ENCODE results near the gene GALR3. TPM values are rescaled to one million over a fixed set of nuclear protein-coding genes. Genes with fewer than 3 reads are reported as not detected.

The GALR3 gene
- total RNA-seq, 2 donors from 2014 or later: 0.85 TPM; not detected in 1

GRCh38 chr22:37811867-37812266 is 11.3 kb upstream of the GALR3 start:
- intact Hi-C loops (cut with DNase I): no loop called here
- 95% methylated on average over 2 of the region's 2 CpGs for whole genome bisulfite sequencing
- Histone ChIP-seq H3K36me3 (peaks cover 0 to 14% of the 10 kb centered on the region in 2 donors), H3K27me3 (replicated peaks; ENCODE audit: insufficient read depth) (no peaks in the 10 kb centered on the region), H3K9me3 (no peaks in the 10 kb centered on the region), H3K4me3 (no peak overlapping the region), H3K4me1 (replicated peaks) (no peaks in the 10 kb centered on the region), H3K27ac (no peak overlapping the region)
- DNase-seq (ENCODE audit: low spot score): no peak
- TF ChIP-seq POLR2A (IDR thresholded peaks at IDR 0.05) (no peak), POLR2AphosphoS5 (IDR thresholded peaks at IDR 0.05) (no peak), CTCF (IDR thresholded peaks at IDR 0.05) (no peak)

- intact Hi-C loops (cut with DNase I): no loop called here
- Histone ChIP-seq H3K27ac (no peak overlapping the region), H3K4me3 (no peak overlapping the region), H3K9me3 (no peaks in the 10 kb centered on the region), H3K4me1 (replicated peaks) (peaks cover under 1% of the 10 kb centered on the region), H3K36me3 (peaks cover 0 to 14% of the 10 kb centered on the region in 2 donors), H3K27me3 (replicated peaks; ENCODE audit: insufficient read depth) (no peaks in the 10 kb centered on the region)
- WGBS: 89% methylated on average over 25 of the region's 27 CpGs
- no peak for DNase-seq (ENCODE audit: low spot score)
- TF ChIP-seq POLR2AphosphoS5 (IDR thresholded peaks at IDR 0.05): no peak
- TF ChIP-seq CTCF (IDR thresholded peaks at IDR 0.05): no peak
- no peak for TF ChIP-seq POLR2A (IDR thresholded peaks at IDR 0.05)
These were observed 10.1 kb upstream of the GALR3 start for GRCh38 chr22:37812869-37813678.

- Histone ChIP-seq H3K4me3 (no peak overlapping the region), H3K9me3 (no peaks in the 10 kb centered on the region), H3K27me3 (replicated peaks; ENCODE audit: insufficient read depth) (no peaks in the 10 kb centered on the region), H3K4me1 (replicated peaks) (peaks cover 8% of the 10 kb centered on the region), H3K36me3 (peaks cover 0 to 14% of the 10 kb centered on the region in 2 donors), H3K27ac (no peak overlapping the region)
- DNase-seq (ENCODE audit: low spot score): no peak
- 88% methylated on average over 12 of the region's 12 CpGs for WGBS
- intact Hi-C loops (cut with DNase I): no loop called here
- no peak for TF ChIP-seq POLR2A (IDR thresholded peaks at IDR 0.05)
- no peak for TF ChIP-seq CTCF (IDR thresholded peaks at IDR 0.05)
- TF ChIP-seq POLR2AphosphoS5 (IDR thresholded peaks at IDR 0.05): no peak
These were observed 7.6 kb upstream of the GALR3 start for GRCh38 chr22:37815593-37815992.

GRCh38 chr22:37816543-37817180 is 6.5 kb upstream of the GALR3 start:
- H3K4me3 ChIP-seq: no peak overlapping the region
- H3K4me1 ChIP-seq (replicated peaks): peaks cover 8% of the 10 kb centered on the region
- H3K9me3 ChIP-seq: no peaks in the 10 kb centered on the region
- no peak for DNase-seq (ENCODE audit: low spot score)
- 92% methylated on average over 23 of the region's 23 CpGs for WGBS
- intact Hi-C loops (cut with DNase I): loop anchor here (1.0 to 2.0 kb wide), 2 partner anchors 47 to 148 kb away; no protein-coding TSS in a partner anchor
- H3K36me3 ChIP-seq: peaks cover 0 to 14% of the 10 kb centered on the region in 2 donors
- H3K27ac ChIP-seq: no peak overlapping the region
- H3K27me3 ChIP-seq (replicated peaks; ENCODE audit: insufficient read depth): no peaks in the 10 kb centered on the region
- TF ChIP-seq CTCF (IDR thresholded peaks at IDR 0.05): no peak
- no peak for TF ChIP-seq POLR2A (IDR thresholded peaks at IDR 0.05)
- TF ChIP-seq POLR2AphosphoS5 (IDR thresholded peaks at IDR 0.05): no peak
